HG03025 (cell line): Measurements from ENCODE around the gene PSG11.
"Not testable (repeated sequence)": the region's sequence is repeated elsewhere in the genome, so short reads cannot be mapped to it uniquely, and the experiment has no call there.

Experiments
- ATAC-seq: cut with Tn5 transposase; IDR thresholded peaks from one replicate; pipeline ENCODE4 v1.9.1; 2021; ENCODE audit warnings: mild to moderate bottlenecking, moderate library complexity; ENCODE audit not compliant: unreplicated experiment, low FRiP score

Gene PSG11

GRCh38 chr19:42989851-42990250, 36.4 kb downstream of the PSG11 start:
- ATAC-seq = no peak

DNA sequence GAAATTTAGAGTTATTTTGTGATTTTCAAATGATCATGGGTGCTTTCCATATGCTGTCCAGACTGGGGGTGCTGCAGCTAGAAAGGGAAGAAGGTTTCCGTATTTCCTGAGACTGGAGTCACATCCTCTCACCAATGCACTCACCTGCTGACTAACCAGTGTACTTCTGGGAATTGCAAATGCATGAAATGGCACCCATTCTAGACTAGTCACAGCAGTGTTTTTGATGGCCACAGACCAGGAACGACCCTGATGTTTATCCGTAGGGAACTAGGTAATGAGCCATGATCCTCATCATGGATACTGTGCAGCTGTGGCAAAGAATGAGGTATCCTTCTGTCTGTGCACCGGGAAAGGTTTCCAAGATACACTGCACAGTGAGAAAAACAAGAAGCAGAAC, 37.1 kb downstream of the PSG11 start:
- ATAC-seq = not testable (repeated sequence)

- ATAC-seq = not testable (repeated sequence)
These were observed 38.1 kb downstream of the PSG11 start for GRCh38 chr19:42988206-42988605.

GRCh38 chr19:42985588-42985987, 40.7 kb downstream of the PSG11 start:
- ATAC-seq = no peak

GRCh38 chr19:42982111-42982510, 44.2 kb downstream of the PSG11 start:
- not testable (repeated sequence) for ATAC-seq

GRCh38 chr19:42971451-42971850, 54.8 kb downstream of the PSG11 start:
- not testable (repeated sequence) for ATAC-seq

DNA sequence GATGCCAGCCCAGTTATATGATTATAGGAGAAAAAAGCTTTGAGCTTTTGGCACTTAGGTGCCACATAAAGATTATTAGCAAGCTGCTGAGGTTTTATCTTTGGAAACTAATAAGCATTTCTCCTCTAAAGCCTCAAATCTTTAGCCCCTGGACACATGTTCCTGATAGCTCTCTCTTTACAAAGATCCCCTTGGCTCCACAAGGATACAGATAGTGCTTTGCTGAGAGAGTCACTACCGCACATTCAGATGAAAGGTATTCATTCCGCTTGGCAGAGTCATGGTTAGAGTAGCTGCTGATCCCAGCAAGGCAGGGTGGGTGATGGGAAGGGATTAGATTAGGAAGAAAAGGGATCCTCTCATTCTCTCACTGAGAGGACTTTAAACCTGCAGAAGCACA, 61.1 kb downstream of the PSG11 start:
- ATAC-seq = no peak

GRCh38 chr19:42961119-42961518, 65.2 kb downstream of the PSG11 start:
- no peak for ATAC-seq
